HG03378 (cell line): ENCODE results near the gene TMEM117.

Experiments
- ATAC-seq: cut with Tn5 transposase; IDR thresholded peaks from one replicate; pipeline ENCODE4 v1.9.1; 2021; ENCODE audit warnings: mild to moderate bottlenecking, moderate library complexity; ENCODE audit not compliant: unreplicated experiment

Gene TMEM117

GRCh38 chr12:43883748-43884147 lies 47.9 kb downstream of the TMEM117 start:
- ATAC-seq, result no peak

GRCh38 chr12:43884683-43885410 lies 49.0 kb downstream of the TMEM117 start:
- no peak for ATAC-seq

GRCh38 chr12:43887397-43887796 lies 51.5 kb downstream of the TMEM117 start:
- ATAC-seq, result no peak

GRCh38 chr12:43891856-43892574 lies 56.1 kb downstream of the TMEM117 start:
- no peak for ATAC-seq

GRCh38 chr12:43893670-43894069 lies 57.8 kb downstream of the TMEM117 start:
- ATAC-seq, result no peak

- no peak for ATAC-seq
Observed at GRCh38 chr12:43895580-43896206, 59.8 kb downstream of the TMEM117 start.

GRCh38 chr12:43896496-43896895 lies 60.6 kb downstream of the TMEM117 start:
- no peak for ATAC-seq

- ATAC-seq, result no peak
Observed at GRCh38 chr12:43898474-43898873, 62.6 kb downstream of the TMEM117 start.

GRCh38 chr12:43899574-43899973 lies 63.7 kb downstream of the TMEM117 start:
- no peak for ATAC-seq

- no peak for ATAC-seq
Observed at GRCh38 chr12:43903686-43904085, 67.8 kb downstream of the TMEM117 start.

- no peak for ATAC-seq
Observed at GRCh38 chr12:43912859-43913258, 77.0 kb downstream of the TMEM117 start.

- no peak for ATAC-seq
Observed at GRCh38 chr12:43914391-43914790, 78.5 kb downstream of the TMEM117 start.

- no peak for ATAC-seq
Observed at GRCh38 chr12:43914923-43915468, 79.1 kb downstream of the TMEM117 start.

GRCh38 chr12:43917896-43918295 lies 82.0 kb downstream of the TMEM117 start:
- ATAC-seq, result no peak

GRCh38 chr12:43921666-43922337 lies 85.9 kb downstream of the TMEM117 start:
- ATAC-seq, result no peak

GRCh38 chr12:43930032-43930431 lies 94.2 kb downstream of the TMEM117 start:
- no peak for ATAC-seq

GRCh38 chr12:43931187-43931586 lies 95.3 kb downstream of the TMEM117 start:
- ATAC-seq, result no peak

GRCh38 chr12:43935581-43935980 lies 99.7 kb downstream of the TMEM117 start:
- ATAC-seq, result no peak

- no peak for ATAC-seq
Observed at GRCh38 chr12:43937947-43938346, 102.1 kb downstream of the TMEM117 start.

- ATAC-seq, result no peak
Observed at GRCh38 chr12:43942379-43942778, 106.5 kb downstream of the TMEM117 start.

- ATAC-seq, result no peak
Observed at GRCh38 chr12:43945983-43946382, 110.1 kb downstream of the TMEM117 start.
